GM12878 (cell line): ENCODE results near the gene PELI2. TPM values are rescaled to one million over a fixed set of nuclear protein-coding genes. Genes with fewer than 3 reads are reported as not detected.

Source experiments
- ATAC-seq: fragments of 200-7000 bp; cut with Tn5 transposase; 3 replicates; pipeline ENCODE4 v1.9.1; 2020; ENCODE audit warnings: mild to moderate bottlenecking, moderate library complexity
- BruUV-seq: library from RNA; stranded (reverse); fragments of 400-500 nt; replicated peaks from 2 replicates; lab custom pipeline; 2021; lab: Mats Ljungman, UMichigan
- CTCF ChIA-PET: fragments of 300-600 bp; sonication (Branson Sonifier 250); formaldehyde crosslinking; extraction: SDS; loops from one replicate; lab custom pipeline; 2021; ENCODE audit warnings: inconsistent platforms; lab: Yijun Ruan, JAX
- POLR2A ChIA-PET: fragments of 350-600 bp; formaldehyde crosslinking; extraction: SDS; loops from one replicate; lab custom pipeline; 2021; ENCODE audit warnings: inconsistent platforms; lab: Charles Lee
- RAD21 ChIA-PET: fragments of 300-600 bp; sonication (Branson Sonifier 250); formaldehyde crosslinking; loops from one replicate; lab custom pipeline; 2023; ENCODE audit warnings: antibody characterized with exemption; ENCODE audit not compliant: unreplicated experiment; lab: Charles Lee
- SMC1A ChIA-PET: fragments of 300-600 bp; sonication (Branson Sonifier 250); formaldehyde crosslinking; loops from one replicate; lab custom pipeline; 2023; ENCODE audit not compliant: unreplicated experiment, uncharacterized antibody; lab: Charles Lee
- DNase-seq: peaks from one replicate; pipeline ENCODE4 v3.0.0-alpha.2; 2011; ENCODE audit warnings: low read depth, low spot score
- FAIRE-seq: peaks from 3 replicates; lab custom pipeline; 2011; peaks lifted over from hg19 to GRCh38; lab: Jason Lieb, UNC
- H2AFZ ChIP-seq: 2 replicates; pipeline ENCODE4 v1.6.0; 2011; ENCODE audit warnings: low read depth, low read length, control low read depth; ENCODE audit not compliant: control insufficient read depth
- H3K27ac ChIP-seq: 2 replicates; pipeline ENCODE4 v1.5.1; 2011; ENCODE audit warnings: control low read depth; ENCODE audit not compliant: control insufficient read depth, insufficient read depth
- H3K27me3 ChIP-seq, 2 experiments: replicated peaks in 1 of 2; 2 replicates each; pipeline versions ENCODE4 v1.6.0 to v1.6.1; 2011; ENCODE audit warnings: low read length in 1 of 2; ENCODE audit not compliant: control insufficient read depth in 2 of 2, insufficient read depth in 2 of 2
- H3K36me3 ChIP-seq, 2 experiments: 2 replicates each; pipeline ENCODE4 v1.5.1; 2011; ENCODE audit warnings: low read length in 1 of 2; ENCODE audit not compliant: control insufficient read depth in 2 of 2, insufficient read depth in 2 of 2
- H3K4me1 ChIP-seq: 2 replicates; pipeline ENCODE4 v1.6.1; 2011; ENCODE audit warnings: mild to moderate bottlenecking, low read length, moderate library complexity, mixed read lengths; ENCODE audit not compliant: control insufficient read depth, insufficient read depth
- H3K4me2 ChIP-seq: 2 replicates; pipeline ENCODE4 v1.6.0; 2011; ENCODE audit warnings: control low read depth; ENCODE audit not compliant: control insufficient read depth, insufficient read depth
- H3K4me3 ChIP-seq: fragments of 200-600 bp; sonication (generic); 2 replicates; pipeline ENCODE4 v1.5.1; 2016
- H3K79me2 ChIP-seq: 2 replicates; pipeline ENCODE4 v1.6.0; 2011; ENCODE audit warnings: low read length; ENCODE audit not compliant: control insufficient read depth, insufficient read depth
- H3K9ac ChIP-seq: 2 replicates; pipeline ENCODE4 v1.8.0; 2011; ENCODE audit warnings: low read length, control low read depth, mixed read lengths; ENCODE audit not compliant: control insufficient read depth, insufficient read depth
- H3K9me3 ChIP-seq: replicated peaks from 3 replicates; pipeline ENCODE4 v1.5.1; 2011; ENCODE audit warnings: mild to moderate bottlenecking, low read length; ENCODE audit not compliant: control insufficient read depth, insufficient read depth
- H4K20me1 ChIP-seq: 2 replicates; pipeline ENCODE4 v1.6.0; 2011; ENCODE audit not compliant: control insufficient read depth, insufficient read depth
- CHD2 ChIP-seq: IDR thresholded peaks from 2 replicates; pipeline ENCODE4 v1.6.1; 2011; ENCODE audit warnings: low read depth, low read length, improper control_type of control experiment, borderline replicate concordance
- CHD4 ChIP-seq: fragments of 200-600 bp; sonication (generic); IDR thresholded peaks from 2 replicates; pipeline ENCODE4 v1.6.1; 2016; ENCODE audit warnings: mild to moderate bottlenecking
- CREM ChIP-seq: IDR thresholded peaks from 2 replicates; pipeline ENCODE4 v1.6.1; 2014; ENCODE audit warnings: antibody characterized with exemption, low read depth
- ESRRA ChIP-seq: IDR thresholded peaks from 2 replicates; pipeline ENCODE4 v1.6.1; 2012; ENCODE audit warnings: mild to moderate bottlenecking, low read length, improper control_type of control experiment
- HCFC1 ChIP-seq: fragments of 150-350 bp; IDR thresholded peaks from 2 replicates; pipeline ENCODE4 v1.6.1; 2014; ENCODE audit warnings: low read length
- JUND ChIP-seq: IDR thresholded peaks from 2 replicates; pipeline ENCODE4 v1.6.1; 2012; ENCODE audit warnings: low read depth, mild to moderate bottlenecking, low read length, improper control_type of control experiment, moderate library complexity
- KLF5 ChIP-seq: fragments of 450-650 bp; IDR thresholded peaks from 2 replicates; pipeline ENCODE4 v1.6.1; 2014; ENCODE audit warnings: mild to moderate bottlenecking; ENCODE audit not compliant: partially characterized antibody
- MXI1 ChIP-seq: fragments of 150-350 bp; IDR thresholded peaks from 2 replicates; pipeline ENCODE4 v1.6.1; 2011; ENCODE audit warnings: low read depth, mild to moderate bottlenecking, inconsistent platforms, low read length, improper control_type of control experiment
- NR2C1 ChIP-seq: fragments of 450-650 bp; IDR thresholded peaks from 2 replicates; pipeline ENCODE4 v1.6.1; 2017; ENCODE audit warnings: antibody characterized with exemption, mild to moderate bottlenecking, moderate library complexity
- NR2C2 ChIP-seq: IDR thresholded peaks from 2 replicates; pipeline ENCODE4 v1.6.1; 2011; ENCODE audit warnings: borderline replicate concordance, low read depth; ENCODE audit not compliant: control insufficient read depth, insufficient read length
- RFX5 ChIP-seq: IDR thresholded peaks from 2 replicates; pipeline ENCODE4 v1.6.1; 2011; ENCODE audit warnings: low read depth, low read length, improper control_type of control experiment
- SRF ChIP-seq, 2 experiments: IDR thresholded peaks; 2 replicates each; pipeline ENCODE4 v1.6.1; 2011; ENCODE audit warnings: low read depth in 2 of 2, low read length in 2 of 2, mild to moderate bottlenecking in 1 of 2, moderate library complexity in 1 of 2
- STAT1 ChIP-seq: fragments of 450-650 bp; conservative IDR thresholded peaks from 2 replicates; pipeline ENCODE4 v1.6.1; 2014; ENCODE audit warnings: antibody characterized with exemption, mild to moderate bottlenecking
- TCF7 ChIP-seq: IDR thresholded peaks from 2 replicates; pipeline ENCODE4 v1.6.1; 2014; ENCODE audit warnings: antibody characterized with exemption, borderline replicate concordance
- WGBS: methylation state at CpG from one replicate; pipeline ENCODE4 v1.1.6; 2016; ENCODE audit warnings: low lambda C conversion rate; ENCODE audit not compliant: insufficient replicate concordance, insufficient coverage; ENCODE audit errors: missing lambda C conversion rate; 5-methylcytosine and 5-hydroxymethylcytosine counted together
- in situ Hi-C: fragments of 300-500 bp; cut with MboI; formaldehyde crosslinking; loops from 9 replicates; pipeline ENCODE4 v1.14.3; 2018; ENCODE audit warnings: mixed read lengths
- intact Hi-C: fragments of 100-400 bp; cut with micrococcal nuclease; formaldehyde crosslinking; loops from one replicate; pipeline ENCODE4 v1.14.2; 2022; ENCODE audit not compliant: unreplicated experiment
- polyA plus RNA-seq, 11 experiments: library from polyadenylated mRNA; depleted of rRNA in 4 of 11; unstranded in 6 of 11; stranded (reverse) in 5 of 11; fragments of >200 nt; fragmentation: Nextera tagmentation in 4 of 11; fragmentation: Illumina TruSeq in 1 of 11; extraction: Ambion mirVana in 4 of 11; extraction: Trizol in 1 of 11; gene quantifications; 1 replicate in 1 of 11; 2 replicates in 10 of 11; pipeline versions ENCODE4 v1.2.1 to v1.2.3, GENCODE V29; 2011 to 2016; ENCODE audit warnings: inconsistent platforms in 2 of 11, missing spikeins in 2 of 11, low read depth in 1 of 11
- total RNA-seq, 4 experiments: library from RNA; depleted of rRNA in 3 of 4; stranded (reverse); fragments of >200 nt in 3 of 4; fragmentation: Illumina TruSeq in 1 of 4; extraction: Trizol in 1 of 4; gene quantifications; 2 replicates each; pipeline versions ENCODE4 v1.2.1 to v1.2.3, GENCODE V29; 2013 to 2021
- TF ChIP-seq, protein P1 (sequence below): fragments of 450-650 bp; IDR thresholded peaks from 2 replicates; pipeline ENCODE4 v1.6.1; 2016; ENCODE audit warnings: mild to moderate bottlenecking
- TF ChIP-seq, protein P2 (sequence below): IDR thresholded peaks from 2 replicates; pipeline ENCODE4 v1.6.1; 2012; ENCODE audit warnings: low read depth, low read length, improper control_type of control experiment

The PELI2 gene
- total and polyA plus RNA-seq, 10 of the 15 experiments (the other 5 are each of a cell fraction or from before 2014, with no cell fraction given) = under 0.01 to 0.10 (median 0.01) TPM; not detected in 3

DNA sequence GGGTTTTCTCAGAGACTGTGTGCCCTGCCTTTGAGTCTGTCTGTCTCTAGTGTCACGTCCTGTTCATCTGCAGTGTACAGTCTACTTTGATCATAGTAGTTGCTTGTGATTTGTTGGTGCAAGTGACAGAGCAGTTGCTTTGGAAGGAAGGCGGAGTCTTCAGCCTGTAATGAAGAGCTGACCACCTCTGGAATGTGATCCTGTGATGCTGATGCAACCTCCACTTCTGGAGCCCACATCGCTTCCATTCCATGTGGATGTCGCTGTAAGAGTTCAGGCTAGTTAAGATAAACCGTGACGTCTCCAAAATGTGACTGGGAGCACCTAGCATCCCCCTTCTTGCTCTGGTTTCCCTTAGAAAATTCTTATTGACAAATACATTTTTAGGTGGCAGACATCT lies 51.8 kb downstream of the PELI2 start (continued):
- TF ChIP-seq, protein P1, sequence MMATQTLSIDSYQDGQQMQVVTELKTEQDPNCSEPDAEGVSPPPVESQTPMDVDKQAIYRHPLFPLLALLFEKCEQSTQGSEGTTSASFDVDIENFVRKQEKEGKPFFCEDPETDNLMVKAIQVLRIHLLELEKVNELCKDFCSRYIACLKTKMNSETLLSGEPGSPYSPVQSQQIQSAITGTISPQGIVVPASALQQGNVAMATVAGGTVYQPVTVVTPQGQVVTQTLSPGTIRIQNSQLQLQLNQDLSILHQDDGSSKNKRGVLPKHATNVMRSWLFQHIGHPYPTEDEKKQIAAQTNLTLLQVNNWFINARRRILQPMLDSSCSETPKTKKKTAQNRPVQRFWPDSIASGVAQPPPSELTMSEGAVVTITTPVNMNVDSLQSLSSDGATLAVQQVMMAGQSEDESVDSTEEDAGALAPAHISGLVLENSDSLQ = no peak
- no peak for TF ChIP-seq STAT1
- TF ChIP-seq, all 136 proteins: peak for 0

DNA sequence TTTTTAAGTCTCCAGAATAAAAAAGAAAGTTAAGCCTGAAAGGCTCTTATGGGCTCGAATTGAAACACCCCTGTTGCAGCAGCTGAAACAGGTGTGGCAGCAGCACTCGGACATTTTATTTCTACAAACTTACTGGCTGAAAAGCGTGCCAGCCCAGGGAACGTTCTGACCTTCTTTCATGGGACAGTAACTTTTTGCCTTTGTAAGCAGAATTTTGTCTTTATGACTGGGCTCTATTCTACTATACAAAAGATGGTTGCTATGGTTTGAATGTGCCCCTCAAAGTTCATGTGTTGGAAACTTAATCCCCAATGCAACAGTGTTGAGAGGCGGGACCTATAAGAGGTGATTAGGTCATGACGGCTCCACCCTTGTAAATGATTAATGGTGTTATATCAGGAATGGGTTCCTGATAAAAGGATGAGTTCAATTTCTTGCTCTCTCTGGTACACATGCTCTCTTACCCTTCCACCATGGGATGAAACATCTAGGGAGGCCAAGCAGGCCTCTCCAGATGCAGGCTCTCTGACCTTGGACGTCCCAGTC lies 52.7 kb downstream of the PELI2 start:
- Histone ChIP-seq H2AFZ (no peak overlapping the region), H4K20me1 (no peaks in the 10 kb centered on the region), H3K27me3 (no peaks in the 10 kb centered on the region; a peak in 1 of 4 replicates), H3K27ac (no peak overlapping the region), H3K4me1 (no peaks in the 10 kb centered on the region), H3K36me3 (no peaks in the 10 kb centered on the region), H3K9me3 (no peaks in the 10 kb centered on the region), H3K9ac (no peak overlapping the region), H3K4me2 (no peak overlapping the region), H3K4me3 (no peak overlapping the region), H3K79me2 (no peaks in the 10 kb centered on the region)
- 38% methylated on average over 7 of the region's 7 CpGs for WGBS
- FAIRE-seq = no peak
- TF ChIP-seq NR2C1 = no peak
- TF ChIP-seq RFX5 = no peak
- no TSS peak for BruUV-seq
- DNase-seq = no peak
- intact Hi-C loops (no loop called here), in situ Hi-C loops (no loop called here)
- POLR2A ChIA-PET = no interaction called here
- CTCF ChIA-PET = no interaction called here
- RAD21 ChIA-PET = no interaction called here
- SMC1A ChIA-PET = interaction anchor here (0.7 kb wide), 1 partner anchor 35 kb away, joined by 3 read pairs; no protein-coding TSS in a partner anchor
- ATAC-seq = no peak

DNA sequence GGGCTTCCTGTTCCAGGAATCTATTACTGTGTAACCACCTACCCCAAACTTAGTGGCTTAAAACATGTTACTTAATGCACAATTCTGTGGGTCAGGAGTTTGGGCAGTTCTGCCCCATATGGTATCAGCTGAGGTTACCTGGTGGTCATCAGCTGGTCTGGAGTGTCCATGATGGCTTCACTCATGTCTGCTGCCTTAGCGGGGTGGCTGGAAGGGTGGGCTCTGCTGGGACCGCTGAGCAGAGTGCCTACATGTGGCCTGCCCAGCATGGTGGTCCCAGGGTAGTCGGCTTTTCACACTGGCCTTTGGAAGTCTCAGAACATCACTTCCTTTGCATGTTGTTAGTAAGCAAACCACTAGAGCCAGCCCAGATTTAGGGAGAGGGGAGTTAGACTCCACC lies 53.9 kb downstream of the PELI2 start:
- ChIA-PET POLR2A (no interaction called here), SMC1A (no interaction called here), RAD21 (no interaction called here), CTCF (interaction anchor here (0.6 kb wide), 1 partner anchor 108 kb away, joined by 3 read pairs; no protein-coding TSS in a partner anchor)
- H3K79me2 ChIP-seq = no peaks in the 10 kb centered on the region
- H3K36me3 ChIP-seq = no peaks in the 10 kb centered on the region
- no peak overlapping the region for H3K4me3 ChIP-seq
- no peak for FAIRE-seq
- H3K4me1 ChIP-seq = no peaks in the 10 kb centered on the region
- in situ Hi-C loops (no loop called here), intact Hi-C loops (no loop called here)
- ATAC-seq = no peak
- H3K27me3 ChIP-seq = no peaks in the 10 kb centered on the region; a peak in 1 of 4 replicates
- WGBS = 26% methylated on average over 3 of the region's 3 CpGs
- H2AFZ ChIP-seq = no peak overlapping the region
- no peak overlapping the region for H3K4me2 ChIP-seq
- no TSS peak for BruUV-seq
- no peaks in the 10 kb centered on the region for H3K9me3 ChIP-seq
- no peaks in the 10 kb centered on the region for H4K20me1 ChIP-seq
- no peak overlapping the region for H3K9ac ChIP-seq
- H3K27ac ChIP-seq = no peak overlapping the region
- DNase-seq = no peak
- TF ChIP-seq MXI1 (no peak), CREM (no peak), CHD2 (no peak), NR2C2 (no peak), TCF7 (no peak), KLF5 (no peak), CHD4 (no peak), ESRRA (no peak), JUND (no peak), SRF (IDR thresholded peaks at IDR 0.05; ENCODE audit: low read depth in 2 of 2, low read length in 2 of 2) (no peak), HCFC1 (no peak)
- TF ChIP-seq, protein P2, sequence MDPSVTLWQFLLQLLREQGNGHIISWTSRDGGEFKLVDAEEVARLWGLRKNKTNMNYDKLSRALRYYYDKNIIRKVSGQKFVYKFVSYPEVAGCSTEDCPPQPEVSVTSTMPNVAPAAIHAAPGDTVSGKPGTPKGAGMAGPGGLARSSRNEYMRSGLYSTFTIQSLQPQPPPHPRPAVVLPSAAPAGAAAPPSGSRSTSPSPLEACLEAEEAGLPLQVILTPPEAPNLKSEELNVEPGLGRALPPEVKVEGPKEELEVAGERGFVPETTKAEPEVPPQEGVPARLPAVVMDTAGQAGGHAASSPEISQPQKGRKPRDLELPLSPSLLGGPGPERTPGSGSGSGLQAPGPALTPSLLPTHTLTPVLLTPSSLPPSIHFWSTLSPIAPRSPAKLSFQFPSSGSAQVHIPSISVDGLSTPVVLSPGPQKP = no peak
